Measurements from ENCODE around the gene LRRC4C.

The LRRC4C gene

DNA sequence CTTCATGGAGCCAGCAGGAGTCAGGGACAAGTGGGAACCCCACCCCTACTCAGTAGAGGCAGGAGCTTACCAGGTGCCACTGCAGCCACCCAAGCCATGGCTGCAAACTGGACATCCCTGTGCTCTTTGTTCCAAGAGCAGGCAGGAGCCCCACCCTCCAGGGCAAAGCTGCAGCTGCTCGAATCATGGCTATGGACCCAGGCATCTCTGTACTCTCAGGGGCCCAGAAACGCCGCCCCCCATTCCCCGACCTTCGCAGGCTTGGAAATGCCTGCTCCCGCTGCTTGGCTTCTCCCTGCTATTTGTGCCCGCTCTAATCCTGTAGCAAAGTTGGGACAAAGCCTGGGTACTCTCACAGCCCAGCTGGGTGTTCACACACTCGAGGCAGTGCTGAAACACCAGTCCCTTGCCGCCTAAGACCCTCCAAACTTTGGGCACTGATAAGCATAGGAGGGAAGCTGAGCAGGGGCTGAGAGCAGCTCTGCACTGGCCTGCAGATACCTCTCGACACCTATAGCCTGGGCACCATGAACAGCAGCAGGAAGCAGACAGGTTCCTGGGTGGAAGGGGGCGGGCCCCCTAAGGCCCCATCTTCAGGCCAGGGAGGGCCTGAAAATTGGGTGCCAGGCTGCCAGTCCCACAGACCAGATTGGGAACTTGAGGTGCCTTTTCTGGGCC, 402.4 kb downstream of the LRRC4C start:
- Histone ChIP-seq H3K4me3 (ENCODE audit: low read length in 2 of 2) (no peak overlapping the region), H3K27ac (ENCODE audit: low read depth in 2 of 2, low read length in 2 of 2) (no peak overlapping the region), H3K27me3 (ENCODE audit: control insufficient read depth in 2 of 2, insufficient read depth in 2 of 2, low read length in 2 of 2) (no peaks in the 10 kb centered on the region), H3K9me3 (ENCODE audit: control insufficient read depth in 2 of 2, low read length in 2 of 2) (peaks cover 0 to 2% of the 10 kb centered on the region in 2 donors), H3K4me1 (ENCODE audit: control insufficient read depth in 2 of 2, insufficient read depth in 2 of 2, low read length in 2 of 2) (no peaks in the 10 kb centered on the region), H3K36me3 (ENCODE audit: control insufficient read depth in 2 of 2, insufficient read depth in 2 of 2, low read length in 2 of 2) (no peaks in the 10 kb centered on the region), H3K9ac (ENCODE audit: low read depth in 1 of 2, low read length in 2 of 2) (no peak overlapping the region)

DNA sequence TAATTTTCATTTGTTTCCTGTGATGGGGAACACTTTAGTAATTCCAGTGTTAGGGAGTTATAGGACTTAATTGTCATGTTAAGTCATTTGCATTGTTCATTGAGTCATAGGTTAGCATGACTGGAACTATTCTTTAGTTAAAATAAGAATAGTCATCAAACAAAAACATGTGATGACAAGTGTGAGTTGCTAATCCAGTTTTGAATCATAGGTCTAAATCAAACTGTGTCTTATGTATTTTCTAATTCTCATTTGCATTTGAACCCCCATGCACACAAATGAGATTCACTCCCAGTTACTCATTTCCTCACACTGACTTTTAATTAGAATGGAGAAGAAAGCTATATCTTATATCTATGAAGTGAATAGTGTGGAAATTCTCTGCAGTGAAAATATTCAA, 405.6 kb downstream of the LRRC4C start:
- Histone ChIP-seq H3K9ac (ENCODE audit: low read depth in 1 of 2, low read length in 2 of 2) (no peak overlapping the region), H3K4me1 (ENCODE audit: control insufficient read depth in 2 of 2, insufficient read depth in 2 of 2, low read length in 2 of 2) (no peaks in the 10 kb centered on the region), H3K4me3 (ENCODE audit: low read length in 2 of 2) (no peak overlapping the region), H3K27me3 (ENCODE audit: control insufficient read depth in 2 of 2, insufficient read depth in 2 of 2, low read length in 2 of 2) (no peaks in the 10 kb centered on the region), H3K9me3 (ENCODE audit: control insufficient read depth in 2 of 2, low read length in 2 of 2) (peaks cover 0 to 3% of the 10 kb centered on the region in 2 donors), H3K27ac (ENCODE audit: low read depth in 2 of 2, low read length in 2 of 2) (no peak overlapping the region), H3K36me3 (ENCODE audit: control insufficient read depth in 2 of 2, insufficient read depth in 2 of 2, low read length in 2 of 2) (no peaks in the 10 kb centered on the region)

DNA sequence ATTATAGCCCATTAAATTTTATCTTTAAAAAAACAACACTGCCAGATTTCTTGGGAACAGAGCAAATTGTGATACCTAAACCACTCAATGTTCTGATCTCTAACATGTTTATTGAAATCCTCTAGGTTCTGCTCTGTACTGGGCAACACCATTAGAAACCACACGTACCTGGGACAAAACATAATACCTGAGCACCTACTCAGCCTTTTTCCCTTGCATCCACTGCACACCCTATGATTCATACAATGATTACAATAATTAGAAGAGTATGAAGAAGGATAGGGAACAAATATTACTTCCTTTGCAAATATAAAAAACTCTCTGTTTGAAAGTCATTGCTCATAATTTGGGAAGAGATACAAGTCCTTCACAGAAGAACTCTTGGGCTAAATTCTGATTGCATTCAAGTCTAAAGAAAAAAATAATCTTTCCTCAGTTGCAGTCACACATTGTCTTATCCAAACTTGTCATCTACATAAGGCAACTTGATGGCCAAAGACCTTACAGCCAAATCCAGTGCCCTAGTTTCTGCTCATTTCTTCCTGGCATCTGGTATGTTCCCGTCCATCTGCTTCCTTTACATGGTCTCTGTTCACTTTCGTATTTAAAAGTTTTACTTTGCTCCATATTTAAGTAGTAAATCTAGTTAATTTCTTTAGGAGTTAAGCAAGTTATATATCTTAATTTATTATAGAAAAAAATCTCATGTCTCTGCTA, 407.4 kb downstream of the LRRC4C start:
- H3K4me3 ChIP-seq (ENCODE audit: low read length in 2 of 2) = no peak overlapping the region
- no peaks in the 10 kb centered on the region for H3K4me1 ChIP-seq (ENCODE audit: control insufficient read depth in 2 of 2, insufficient read depth in 2 of 2, low read length in 2 of 2)
- peaks cover 0 to 3% of the 10 kb centered on the region in 2 donors for H3K9me3 ChIP-seq (ENCODE audit: control insufficient read depth in 2 of 2, low read length in 2 of 2)
- no peak overlapping the region for H3K9ac ChIP-seq (ENCODE audit: low read depth in 1 of 2, low read length in 2 of 2)
- no peaks in the 10 kb centered on the region for H3K27me3 ChIP-seq (ENCODE audit: control insufficient read depth in 2 of 2, insufficient read depth in 2 of 2, low read length in 2 of 2)
- H3K27ac ChIP-seq (ENCODE audit: low read depth in 2 of 2, low read length in 2 of 2) = no peak overlapping the region
- H3K36me3 ChIP-seq (ENCODE audit: control insufficient read depth in 2 of 2, insufficient read depth in 2 of 2, low read length in 2 of 2) = no peaks in the 10 kb centered on the region

DNA sequence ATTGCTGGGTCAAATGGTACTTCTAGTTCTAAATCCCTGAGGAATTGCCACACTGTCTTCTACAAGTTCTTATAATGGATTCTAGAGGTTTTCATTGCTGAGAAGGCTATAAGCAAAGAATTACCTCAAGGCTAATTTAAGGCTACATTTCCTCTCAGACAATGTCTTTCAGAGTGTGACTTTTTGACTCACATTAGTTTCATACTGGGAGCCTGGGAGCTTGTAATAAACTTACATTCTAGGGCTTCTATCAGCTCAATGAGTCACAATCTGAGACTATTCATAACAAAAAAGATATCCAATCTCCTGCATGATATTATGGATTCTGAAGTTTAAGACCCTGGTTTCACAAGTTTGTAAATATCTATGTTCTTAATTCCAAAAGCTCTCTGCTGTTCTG, 408.7 kb downstream of the LRRC4C start:
- H3K27me3 ChIP-seq (ENCODE audit: control insufficient read depth in 2 of 2, insufficient read depth in 2 of 2, low read length in 2 of 2) = no peaks in the 10 kb centered on the region
- H3K9ac ChIP-seq (ENCODE audit: low read depth in 1 of 2, low read length in 2 of 2) = no peak overlapping the region
- H3K4me1 ChIP-seq (ENCODE audit: control insufficient read depth in 2 of 2, insufficient read depth in 2 of 2, low read length in 2 of 2) = no peaks in the 10 kb centered on the region
- H3K4me3 ChIP-seq (ENCODE audit: low read length in 2 of 2) = no peak overlapping the region
- no peaks in the 10 kb centered on the region for H3K36me3 ChIP-seq (ENCODE audit: control insufficient read depth in 2 of 2, insufficient read depth in 2 of 2, low read length in 2 of 2)
- H3K27ac ChIP-seq (ENCODE audit: low read depth in 2 of 2, low read length in 2 of 2) = no peak overlapping the region
- peaks cover 0 to 3% of the 10 kb centered on the region in 2 donors for H3K9me3 ChIP-seq (ENCODE audit: control insufficient read depth in 2 of 2, low read length in 2 of 2)

DNA sequence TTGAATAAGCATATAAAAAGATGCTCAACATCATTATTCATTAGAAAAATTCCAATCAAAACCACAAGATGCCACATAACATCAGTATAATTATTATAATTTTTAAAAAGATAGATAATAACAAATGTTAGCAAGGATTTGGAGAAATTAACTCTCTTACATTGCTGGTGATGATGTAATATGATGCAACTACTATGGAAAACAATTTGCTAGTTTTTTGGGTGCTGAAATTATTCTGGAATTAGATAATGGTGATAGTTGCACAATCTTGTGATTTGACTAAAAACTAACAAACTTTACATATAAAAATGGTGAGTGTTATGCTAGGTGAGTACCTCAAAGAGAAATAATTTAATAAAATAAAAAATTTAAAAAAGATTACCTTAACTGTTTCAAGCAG, 412.2 kb downstream of the LRRC4C start:
- Histone ChIP-seq H3K36me3 (ENCODE audit: control insufficient read depth in 2 of 2, insufficient read depth in 2 of 2, low read length in 2 of 2) (no peaks in the 10 kb centered on the region), H3K9ac (ENCODE audit: low read depth in 1 of 2, low read length in 2 of 2) (no peak overlapping the region), H3K4me1 (ENCODE audit: control insufficient read depth in 2 of 2, insufficient read depth in 2 of 2, low read length in 2 of 2) (no peaks in the 10 kb centered on the region)

DNA sequence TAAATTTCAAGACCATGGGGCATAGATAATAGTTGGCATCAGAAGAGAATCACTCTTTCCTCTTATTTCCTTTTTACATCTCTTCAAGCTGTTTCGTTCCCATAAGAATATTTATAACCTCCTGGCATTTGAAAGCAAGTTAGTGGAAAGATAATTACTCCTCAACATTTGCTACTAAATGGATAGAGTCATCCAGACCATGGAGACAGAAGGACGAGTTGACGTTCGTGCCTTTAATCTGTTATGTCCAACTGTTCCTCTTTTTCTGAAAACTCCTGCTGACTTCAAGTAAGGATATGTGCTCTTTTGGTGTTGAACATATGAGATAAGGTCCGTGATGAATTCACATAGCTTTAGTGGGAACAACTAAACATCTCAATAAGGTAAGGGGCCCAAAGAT, 414.2 kb downstream of the LRRC4C start:
- H3K9me3 ChIP-seq (ENCODE audit: control insufficient read depth in 2 of 2, low read length in 2 of 2) = peaks cover 0 to 3% of the 10 kb centered on the region in 2 donors
- H3K27ac ChIP-seq (ENCODE audit: low read depth in 2 of 2, low read length in 2 of 2) = no peak overlapping the region
- H3K9ac ChIP-seq (ENCODE audit: low read depth in 1 of 2, low read length in 2 of 2) = no peak overlapping the region
- no peaks in the 10 kb centered on the region for H3K4me1 ChIP-seq (ENCODE audit: control insufficient read depth in 2 of 2, insufficient read depth in 2 of 2, low read length in 2 of 2)
- H3K36me3 ChIP-seq (ENCODE audit: control insufficient read depth in 2 of 2, insufficient read depth in 2 of 2, low read length in 2 of 2) = no peaks in the 10 kb centered on the region
- no peaks in the 10 kb centered on the region for H3K27me3 ChIP-seq (ENCODE audit: control insufficient read depth in 2 of 2, insufficient read depth in 2 of 2, low read length in 2 of 2)
- no peak overlapping the region for H3K4me3 ChIP-seq (ENCODE audit: low read length in 2 of 2)

More for the DNA sequence above, 412.2 kb downstream of the LRRC4C start:
- H3K9me3 ChIP-seq (ENCODE audit: control insufficient read depth in 2 of 2, low read length in 2 of 2) = peaks cover 0 to 3% of the 10 kb centered on the region in 2 donors
- H3K4me3 ChIP-seq (ENCODE audit: low read length in 2 of 2) = no peak overlapping the region
- no peak overlapping the region for H3K27ac ChIP-seq (ENCODE audit: low read depth in 2 of 2, low read length in 2 of 2)
- no peaks in the 10 kb centered on the region for H3K27me3 ChIP-seq (ENCODE audit: control insufficient read depth in 2 of 2, insufficient read depth in 2 of 2, low read length in 2 of 2)

DNA sequence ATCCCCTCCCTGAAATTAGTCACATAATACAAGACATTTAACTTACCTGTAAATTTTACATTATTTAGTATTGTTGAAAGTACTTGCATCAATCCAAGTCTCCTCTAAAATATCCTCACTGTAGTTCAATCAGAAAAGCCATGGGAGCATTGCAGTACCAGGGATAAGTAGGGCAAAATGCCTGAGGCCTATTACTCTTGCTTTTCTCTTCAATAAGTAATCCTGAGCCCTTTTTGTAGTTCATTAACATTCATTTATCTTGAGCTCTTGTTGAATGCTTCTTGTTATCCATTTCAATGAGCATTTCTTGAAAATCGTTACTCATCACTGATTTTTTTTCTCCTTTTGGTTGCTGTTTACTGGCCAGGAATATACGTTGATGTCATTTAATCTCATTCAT, 414.7 kb downstream of the LRRC4C start:
- H3K9ac ChIP-seq (ENCODE audit: low read depth in 1 of 2, low read length in 2 of 2) = no peak overlapping the region
- no peaks in the 10 kb centered on the region for H3K27me3 ChIP-seq (ENCODE audit: control insufficient read depth in 2 of 2, insufficient read depth in 2 of 2, low read length in 2 of 2)
- H3K27ac ChIP-seq (ENCODE audit: low read depth in 2 of 2, low read length in 2 of 2) = no peak overlapping the region
- peaks cover 0 to 1% of the 10 kb centered on the region in 2 donors for H3K9me3 ChIP-seq (ENCODE audit: control insufficient read depth in 2 of 2, low read length in 2 of 2)
- no peaks in the 10 kb centered on the region for H3K36me3 ChIP-seq (ENCODE audit: control insufficient read depth in 2 of 2, insufficient read depth in 2 of 2, low read length in 2 of 2)
- H3K4me1 ChIP-seq (ENCODE audit: control insufficient read depth in 2 of 2, insufficient read depth in 2 of 2, low read length in 2 of 2) = no peaks in the 10 kb centered on the region
- H3K4me3 ChIP-seq (ENCODE audit: low read length in 2 of 2) = no peak overlapping the region

DNA sequence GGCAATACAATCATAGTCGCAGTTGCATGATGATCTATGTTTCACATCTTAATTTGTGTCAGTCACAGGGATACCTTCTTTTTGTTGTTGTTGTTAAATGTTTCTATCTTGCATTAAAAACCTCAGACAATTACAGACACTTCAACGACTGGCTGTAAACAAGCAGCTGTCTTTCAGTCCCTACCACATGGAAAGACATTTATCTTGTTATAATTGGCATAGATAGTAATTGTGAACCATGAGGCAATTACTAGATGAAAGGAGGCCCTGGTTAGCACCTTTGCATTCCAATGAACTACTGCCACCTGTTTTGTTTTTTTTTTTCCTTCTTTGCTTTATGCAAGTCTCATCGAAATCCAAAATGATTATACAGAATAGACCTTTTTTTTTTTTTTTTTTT, 416.8 kb downstream of the LRRC4C start:
- Histone ChIP-seq H3K4me3 (ENCODE audit: low read length in 2 of 2) (no peak overlapping the region), H3K27me3 (ENCODE audit: control insufficient read depth in 2 of 2, insufficient read depth in 2 of 2, low read length in 2 of 2) (no peaks in the 10 kb centered on the region), H3K9me3 (ENCODE audit: control insufficient read depth in 2 of 2, low read length in 2 of 2) (no peaks in the 10 kb centered on the region), H3K9ac (ENCODE audit: low read depth in 1 of 2, low read length in 2 of 2) (no peak overlapping the region), H3K36me3 (ENCODE audit: control insufficient read depth in 2 of 2, insufficient read depth in 2 of 2, low read length in 2 of 2) (no peaks in the 10 kb centered on the region), H3K27ac (ENCODE audit: low read depth in 2 of 2, low read length in 2 of 2) (no peak overlapping the region), H3K4me1 (ENCODE audit: control insufficient read depth in 2 of 2, insufficient read depth in 2 of 2, low read length in 2 of 2) (no peaks in the 10 kb centered on the region)

DNA sequence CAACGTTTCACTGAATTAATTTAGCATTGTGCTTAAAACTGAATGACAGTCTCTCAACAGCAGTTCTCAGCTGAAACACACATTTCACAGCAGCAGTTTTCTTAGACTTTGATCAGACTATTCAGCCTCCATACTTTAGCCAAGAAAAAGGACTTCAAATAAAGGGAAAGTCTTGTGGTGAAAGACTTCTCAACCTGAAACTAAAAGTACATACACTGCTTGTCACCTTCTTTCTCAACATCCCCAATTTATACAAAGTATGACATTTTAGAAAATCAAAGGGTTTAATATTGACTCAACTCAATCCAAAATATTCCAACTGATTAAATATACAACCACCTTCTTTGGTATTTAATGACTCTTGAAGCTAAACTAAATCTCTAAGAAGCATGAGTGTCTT, 419.0 kb downstream of the LRRC4C start:
- Histone ChIP-seq H3K9ac (ENCODE audit: low read depth in 1 of 2, low read length in 2 of 2) (no peak overlapping the region), H3K27me3 (ENCODE audit: control insufficient read depth in 2 of 2, insufficient read depth in 2 of 2, low read length in 2 of 2) (no peaks in the 10 kb centered on the region)

DNA sequence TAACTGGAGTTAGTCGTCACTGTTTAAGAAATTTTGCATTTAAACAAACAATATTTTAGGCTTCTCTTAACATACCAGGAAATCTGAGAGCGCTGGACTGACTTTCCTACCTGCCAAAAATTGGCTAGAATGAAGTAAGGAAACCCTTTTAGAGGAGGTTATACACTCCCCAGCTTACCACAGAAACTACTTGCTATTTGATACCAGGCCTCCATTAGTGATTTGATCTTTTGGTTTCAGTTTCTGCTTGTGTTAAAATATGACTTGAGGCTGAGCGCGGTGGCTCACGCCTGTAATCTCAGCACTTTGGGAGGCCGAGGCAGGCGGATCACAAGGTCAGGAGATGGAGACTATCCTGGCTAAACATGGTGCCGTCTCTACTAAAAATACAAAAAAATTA, 419.9 kb downstream of the LRRC4C start:
- Histone ChIP-seq H3K9ac (ENCODE audit: low read depth in 1 of 2, low read length in 2 of 2) (no peak overlapping the region), H3K27ac (ENCODE audit: low read depth in 2 of 2, low read length in 2 of 2) (no peak overlapping the region), H3K27me3 (ENCODE audit: control insufficient read depth in 2 of 2, insufficient read depth in 2 of 2, low read length in 2 of 2) (no peaks in the 10 kb centered on the region), H3K4me3 (ENCODE audit: low read length in 2 of 2) (no peak overlapping the region), H3K36me3 (ENCODE audit: control insufficient read depth in 2 of 2, insufficient read depth in 2 of 2, low read length in 2 of 2) (no peaks in the 10 kb centered on the region), H3K9me3 (ENCODE audit: control insufficient read depth in 2 of 2, low read length in 2 of 2) (no peaks in the 10 kb centered on the region), H3K4me1 (ENCODE audit: control insufficient read depth in 2 of 2, insufficient read depth in 2 of 2, low read length in 2 of 2) (no peaks in the 10 kb centered on the region)

More for the DNA sequence above, 419.0 kb downstream of the LRRC4C start:
- Histone ChIP-seq H3K9me3 (ENCODE audit: control insufficient read depth in 2 of 2, low read length in 2 of 2) (no peaks in the 10 kb centered on the region), H3K36me3 (ENCODE audit: control insufficient read depth in 2 of 2, insufficient read depth in 2 of 2, low read length in 2 of 2) (no peaks in the 10 kb centered on the region), H3K27ac (ENCODE audit: low read depth in 2 of 2, low read length in 2 of 2) (no peak overlapping the region), H3K4me3 (ENCODE audit: low read length in 2 of 2) (no peak overlapping the region), H3K4me1 (ENCODE audit: control insufficient read depth in 2 of 2, insufficient read depth in 2 of 2, low read length in 2 of 2) (no peaks in the 10 kb centered on the region)
